GM19239 (cell line): ENCODE data around the gene CDCA4.

Experiments
- DNase-seq: peaks from one replicate; pipeline ENCODE4 v3.0.0; 2011; ENCODE audit warnings: low spot score; ENCODE audit not compliant: insufficient read length
- FAIRE-seq: peaks from 2 replicates; lab custom pipeline; 2011; peaks lifted over from hg19 to GRCh38; lab: Jason Lieb, UNC

The CDCA4 gene

DNA sequence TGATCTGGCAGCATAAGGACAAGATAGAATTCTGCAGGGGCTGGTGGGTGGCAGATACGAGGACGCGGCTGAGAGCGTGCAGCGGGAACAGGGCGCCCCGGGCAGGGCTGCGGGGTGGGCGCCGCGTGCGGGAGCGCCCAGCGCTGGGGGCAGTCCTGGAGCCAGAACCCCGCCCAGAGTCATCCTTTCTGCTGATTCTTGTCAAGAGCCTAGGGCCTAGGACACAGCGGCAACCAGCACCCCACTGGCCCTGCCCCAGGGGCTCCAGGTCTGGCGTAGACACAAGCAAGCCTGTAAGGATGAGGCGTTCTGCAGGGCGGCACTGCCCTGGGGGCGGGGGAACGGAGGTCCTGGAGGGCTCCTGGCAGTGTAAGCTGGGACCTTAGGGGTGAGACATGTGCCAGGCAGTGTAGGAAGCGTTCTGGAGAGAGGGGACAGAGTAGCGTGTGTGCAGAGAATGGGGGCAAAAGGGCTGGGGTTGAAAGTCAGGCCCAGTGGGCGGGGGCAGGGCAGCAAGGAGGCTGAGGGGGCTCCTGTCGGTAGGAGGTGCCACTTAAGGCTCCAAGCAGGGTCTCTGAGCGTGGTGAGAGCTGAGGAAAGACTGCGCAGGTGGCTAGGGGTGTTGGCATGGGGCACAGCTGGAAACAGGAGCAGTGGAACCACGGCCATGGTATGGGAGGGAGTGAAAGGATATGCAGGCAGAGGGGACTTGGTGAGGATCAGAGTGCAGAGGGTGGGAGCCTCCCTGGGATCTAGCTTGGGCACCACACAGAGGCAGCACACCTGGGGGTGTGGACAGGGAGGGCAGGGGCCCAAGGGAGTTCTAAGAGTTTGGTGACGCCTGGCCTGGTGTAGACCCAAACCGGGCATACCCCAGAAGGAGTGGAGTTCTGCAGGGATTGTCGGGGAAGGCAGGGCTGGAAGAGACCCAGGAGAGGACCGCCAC, 41.9 kb downstream of the CDCA4 start:
- DNase-seq (no peak), FAIRE-seq (no peak)

DNA sequence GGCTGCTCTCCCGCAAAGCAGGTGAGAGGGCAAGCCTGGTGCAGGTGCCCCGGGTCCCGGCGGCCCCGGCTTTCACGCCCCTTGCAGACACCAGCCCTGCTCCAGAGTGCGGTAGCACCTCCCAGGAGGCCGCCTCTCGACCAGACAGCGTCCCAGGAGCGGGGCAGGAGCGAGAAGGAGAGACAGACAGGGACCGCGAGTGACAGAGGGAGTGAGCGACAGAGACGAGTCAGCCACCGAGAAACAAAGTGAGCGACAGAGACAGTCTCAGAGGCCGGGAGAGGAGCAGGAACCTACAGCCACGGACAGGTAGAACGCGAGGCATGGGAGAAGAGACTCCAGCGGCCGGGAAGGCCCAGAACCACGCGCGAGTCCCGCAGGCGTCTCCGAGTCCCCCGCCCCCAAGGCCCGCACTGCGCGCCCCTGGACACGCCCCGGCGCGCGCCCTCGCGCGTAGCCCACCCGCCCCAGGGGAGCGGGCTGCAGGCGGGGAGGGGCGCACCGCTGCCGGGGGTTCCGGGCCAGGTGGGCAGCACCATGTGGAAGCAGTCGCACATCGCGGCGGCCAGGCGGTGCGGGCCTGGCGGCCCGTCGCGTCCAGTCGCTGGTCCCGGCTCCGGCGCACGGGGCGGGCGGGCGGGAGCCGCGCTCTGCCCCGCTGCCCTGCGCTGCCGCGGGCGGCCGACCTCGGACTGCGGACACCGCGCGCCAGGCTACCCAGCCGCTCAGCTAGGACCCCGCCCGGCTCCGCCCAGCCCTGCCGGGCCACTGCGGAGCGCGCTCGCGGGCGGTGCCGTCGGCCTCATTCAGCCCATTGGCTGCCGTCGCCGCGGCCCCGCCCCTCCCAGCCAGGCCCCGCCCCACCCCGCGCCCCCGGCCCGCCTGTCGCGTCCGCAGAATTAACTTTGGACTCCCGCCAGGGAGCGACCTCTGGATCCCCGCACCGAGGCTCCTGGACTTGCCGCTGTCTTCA, 42.9 kb downstream of the CDCA4 start, which contains the start of gene AHNAK2:
Gene AHNAK2 (minus strand): TSS at position 694 of the 973 bp plus-strand sequence. CDS start 137 bp downstream, at position 557.
- DNase-seq (no peak), FAIRE-seq (no peak)

DNA sequence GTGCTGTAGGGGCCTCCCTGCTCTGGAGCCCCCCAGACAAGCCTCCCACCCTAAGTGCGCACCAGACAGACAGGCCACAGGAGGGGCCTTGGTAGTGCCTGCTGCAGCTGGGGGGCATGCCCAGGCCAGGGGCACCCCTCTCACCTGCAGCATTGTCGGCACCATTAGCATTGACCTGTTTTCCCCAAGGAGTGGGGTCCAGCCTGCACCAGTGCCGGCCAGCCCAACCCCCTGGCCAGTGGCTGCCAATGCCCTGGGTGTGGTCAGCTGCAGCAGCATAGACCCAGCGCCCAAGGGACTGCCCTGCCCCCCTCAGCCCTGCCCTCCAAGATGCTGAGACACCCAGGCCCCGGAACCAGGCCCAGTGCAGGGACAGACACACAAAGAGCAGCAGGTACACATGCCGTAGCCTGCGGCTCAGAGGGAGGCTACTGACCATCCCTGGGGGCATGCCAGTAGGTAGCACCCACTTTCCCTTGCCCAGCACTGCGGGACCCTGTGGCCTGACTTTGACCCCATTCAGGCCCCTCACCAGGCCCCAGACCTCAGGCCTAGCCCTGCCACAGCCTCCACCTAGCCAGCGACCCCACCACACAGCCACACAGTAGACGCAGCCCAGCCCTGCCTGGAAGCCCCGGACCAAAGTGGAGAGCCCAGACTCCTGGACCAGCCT, 43.7 kb downstream of the CDCA4 start:
- DNase-seq (no peak), FAIRE-seq (no peak)

DNA sequence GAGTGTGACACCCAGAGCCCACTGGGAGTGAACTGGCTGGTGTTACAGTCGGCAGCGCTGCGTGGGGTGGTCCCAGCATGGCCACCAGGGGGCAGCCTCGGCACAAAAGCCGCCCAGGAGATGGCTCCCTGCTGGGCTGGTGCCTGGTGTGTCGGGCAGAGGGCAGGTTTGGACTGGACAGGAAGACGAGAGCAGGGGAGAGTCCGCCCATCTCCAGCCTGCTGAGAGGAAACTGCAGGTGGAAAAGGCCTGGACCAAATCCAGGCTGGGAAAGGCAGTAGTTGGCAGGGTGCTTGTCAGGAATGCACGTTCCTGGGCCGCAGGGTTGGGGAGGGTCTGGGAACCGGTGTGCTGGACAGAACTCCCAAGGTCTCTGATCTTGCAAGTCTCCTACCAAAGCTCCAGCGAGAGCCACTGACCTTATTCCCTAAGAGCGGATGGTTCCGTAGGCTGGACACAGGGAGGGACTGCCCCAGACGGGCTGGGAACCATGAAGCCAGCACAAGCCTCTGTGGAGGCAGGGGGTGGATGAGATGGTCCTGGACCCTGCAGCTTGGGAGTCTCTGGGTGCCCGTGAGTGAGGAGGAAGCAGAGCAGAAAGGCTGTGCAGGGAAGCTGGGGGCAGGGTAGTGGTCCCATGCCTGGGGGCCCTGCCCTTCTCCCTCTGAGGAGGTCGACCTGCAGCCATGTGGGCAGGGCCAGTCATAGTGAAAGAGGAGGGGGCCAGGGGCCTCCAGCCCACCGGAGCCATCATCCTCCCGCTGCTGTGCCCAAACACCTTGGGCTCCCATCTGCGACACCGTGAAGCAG, 44.5 kb downstream of the CDCA4 start:
- DNase-seq (peak; percentile 93), FAIRE-seq (peak; percentile 58)

DNA sequence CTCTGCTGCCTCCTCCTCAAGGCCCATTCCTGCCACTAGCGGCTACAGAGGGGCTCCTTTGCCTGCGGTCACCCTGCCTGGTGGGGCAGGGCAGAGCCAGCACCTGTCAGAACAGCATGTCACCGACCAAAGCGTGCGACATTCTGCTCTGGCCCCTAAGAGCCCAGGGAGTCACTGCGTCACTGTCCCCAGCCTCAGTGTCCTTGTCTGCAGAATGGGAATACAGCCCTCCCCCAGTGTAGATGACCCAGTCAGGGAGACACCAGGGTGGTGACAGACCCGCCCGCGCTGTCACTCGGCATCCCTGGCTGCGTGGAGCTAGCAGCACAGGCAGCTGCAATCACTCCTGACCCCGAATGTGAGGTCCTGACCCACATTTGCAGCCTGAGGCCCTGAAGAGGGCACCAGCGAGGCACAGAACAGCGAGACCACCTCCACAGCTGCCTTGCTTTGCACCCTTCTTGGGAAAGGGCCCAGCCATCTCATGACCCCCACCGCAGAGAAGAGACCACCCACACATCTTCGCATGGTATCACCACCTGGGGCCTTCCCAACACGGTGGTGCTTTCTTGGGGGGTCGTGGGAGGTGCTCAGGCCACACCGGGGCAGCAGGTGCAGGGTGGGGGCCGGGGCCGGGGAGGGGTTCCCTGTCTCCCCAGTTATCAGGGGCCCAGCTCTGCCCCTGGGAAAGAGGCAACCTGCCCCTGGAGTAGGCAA, 45.2 kb downstream of the CDCA4 start:
- DNase-seq (no peak), FAIRE-seq (no peak)

DNA sequence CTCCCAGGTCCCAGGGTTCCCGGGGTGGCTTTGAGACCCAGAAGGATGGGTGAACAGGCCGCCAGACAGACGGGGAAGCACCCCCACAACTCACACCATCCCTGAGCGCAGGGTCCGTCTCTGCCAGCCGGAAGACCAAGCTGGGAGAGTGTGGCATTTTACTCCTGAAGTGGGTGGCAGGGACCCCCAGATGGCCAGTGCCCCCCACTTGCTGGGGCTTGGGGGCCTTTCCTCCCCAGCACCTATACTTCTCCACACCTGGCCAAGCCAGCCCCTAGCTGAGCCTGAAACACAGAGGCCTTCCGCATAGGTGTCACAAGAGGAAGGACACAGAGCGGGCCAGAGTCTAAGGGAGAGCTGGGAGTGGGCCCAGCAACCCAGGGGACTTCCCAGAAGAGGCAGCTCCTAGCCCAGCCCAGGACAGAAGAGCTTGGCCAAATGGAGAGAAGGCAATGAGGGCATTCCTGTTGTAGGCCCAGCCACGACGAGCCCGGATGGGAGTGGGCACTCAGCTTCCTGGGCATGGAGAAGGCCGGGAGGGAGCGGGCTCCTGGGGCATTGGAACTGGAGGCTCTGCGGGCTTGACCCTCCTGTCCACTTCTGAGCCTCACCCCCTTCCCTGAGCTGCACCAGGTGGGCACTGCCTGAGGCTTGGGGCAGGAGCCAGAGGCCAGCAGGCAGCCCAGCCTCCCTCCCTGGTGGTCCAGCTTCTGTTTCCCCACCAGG, 46.1 kb downstream of the CDCA4 start:
- DNase-seq (no peak), FAIRE-seq (no peak)

DNA sequence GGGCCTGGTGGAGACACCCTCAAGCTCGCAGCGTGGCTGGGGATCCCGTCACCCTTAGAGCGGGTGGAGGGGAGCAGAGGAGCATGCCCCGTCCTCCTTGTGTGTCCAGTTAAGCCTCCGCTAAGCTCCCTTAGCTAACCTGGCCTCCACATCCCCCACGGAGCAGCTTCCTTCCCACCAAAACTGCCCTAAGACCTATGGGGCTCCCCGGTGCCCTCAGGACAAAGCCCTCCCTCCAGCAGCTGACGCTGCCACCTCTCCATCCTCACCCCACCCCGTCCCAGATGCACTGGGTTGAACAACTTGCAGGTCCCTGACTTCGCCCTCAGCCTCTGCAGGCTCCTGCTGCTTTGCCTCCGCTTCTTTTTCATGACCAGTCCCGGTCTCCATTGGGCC, 46.7 kb downstream of the CDCA4 start:
- FAIRE-seq (no peak), DNase-seq (no peak)

DNA sequence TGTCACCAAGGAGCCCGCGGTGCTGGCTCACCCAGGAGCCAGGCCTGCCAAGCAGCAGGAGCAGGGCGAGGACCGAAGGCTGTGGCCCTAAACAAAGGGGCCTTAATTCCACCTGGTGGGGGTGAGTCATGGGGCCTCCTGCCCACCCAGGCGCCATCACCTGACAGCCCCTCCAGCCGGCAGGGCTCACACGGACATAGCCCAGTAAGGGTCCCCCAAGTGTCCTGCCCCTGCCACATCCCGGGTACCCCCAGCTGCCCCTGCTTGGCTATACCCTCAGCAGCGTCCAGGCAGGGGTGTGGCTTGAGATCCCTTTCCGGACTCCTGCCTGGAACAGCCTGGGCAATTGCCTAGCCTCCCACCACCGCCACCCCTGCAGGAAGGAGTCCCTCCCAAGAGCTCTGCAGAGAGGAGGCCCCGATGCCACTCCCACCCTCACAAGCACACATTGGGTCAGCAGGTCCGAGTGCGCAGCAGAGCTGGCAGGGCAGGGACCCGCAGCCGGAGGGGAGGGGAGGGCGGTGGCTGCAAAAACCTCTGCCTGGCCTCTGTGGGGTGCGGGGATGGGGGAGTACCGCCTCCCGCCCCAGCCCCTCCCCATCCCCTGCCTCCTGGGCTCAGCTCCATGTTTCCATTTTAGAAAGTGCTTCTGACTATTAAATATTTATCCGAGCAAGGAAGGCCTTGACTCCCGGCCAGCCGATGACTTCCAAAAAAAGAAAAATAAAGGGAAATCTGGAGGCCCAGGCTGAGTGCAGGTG, 47.3 kb downstream of the CDCA4 start:
- no peak for DNase-seq
- no peak for FAIRE-seq

DNA sequence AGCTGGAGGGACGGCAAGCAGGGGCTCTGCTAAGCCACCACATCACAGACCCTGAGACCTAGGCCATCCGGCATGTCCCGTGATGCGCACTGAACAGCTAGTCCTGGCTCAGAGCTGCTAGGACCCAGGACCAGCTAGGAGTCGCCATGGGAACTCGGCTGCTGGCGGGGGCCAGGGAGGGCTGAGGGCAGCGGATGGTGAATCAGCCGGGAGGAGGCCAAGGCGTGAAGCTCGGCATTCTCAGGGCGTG, 47.8 kb downstream of the CDCA4 start:
- FAIRE-seq, result no peak
- DNase-seq, result no peak

DNA sequence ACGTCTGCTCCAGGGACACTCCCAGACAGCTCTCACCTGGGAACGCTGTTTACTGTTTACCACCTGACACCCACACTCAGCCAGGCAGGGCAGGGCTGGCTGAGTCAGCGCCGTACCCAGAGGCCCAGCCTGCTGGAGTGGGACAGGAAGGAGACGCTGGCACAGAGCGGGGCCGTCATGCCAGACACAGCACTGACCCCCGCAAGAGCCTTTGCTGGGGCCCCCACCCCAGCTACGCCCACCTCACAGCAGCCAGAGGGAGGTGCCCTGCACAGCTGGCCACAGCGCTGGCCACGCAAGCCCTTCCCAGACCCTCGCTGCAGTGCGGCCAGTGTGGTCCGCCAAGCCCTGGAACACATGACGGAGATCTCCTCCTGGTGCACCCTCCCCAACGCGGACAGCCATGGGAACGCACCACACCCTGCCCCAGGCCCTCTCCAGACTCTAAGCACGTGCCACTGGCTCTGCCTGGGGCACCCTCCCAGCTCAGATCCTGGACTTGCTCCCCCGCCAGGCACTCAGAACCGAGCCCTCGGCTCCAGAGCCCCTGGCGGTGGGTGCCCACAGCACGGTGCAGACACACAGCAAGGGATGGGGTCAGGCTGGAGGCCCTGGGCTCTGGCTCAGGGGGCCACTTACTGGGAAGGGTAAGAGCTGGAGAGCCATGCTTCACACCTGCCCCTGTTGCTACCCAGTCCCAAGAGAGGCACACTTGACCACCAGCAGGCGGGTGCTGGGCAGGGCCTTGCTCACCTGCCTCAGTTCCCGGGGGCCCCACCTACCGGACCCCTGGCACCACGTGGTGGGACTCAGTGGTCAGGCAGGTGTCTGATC, 48.4 kb downstream of the CDCA4 start:
- no peak for FAIRE-seq
- no peak for DNase-seq

DNA sequence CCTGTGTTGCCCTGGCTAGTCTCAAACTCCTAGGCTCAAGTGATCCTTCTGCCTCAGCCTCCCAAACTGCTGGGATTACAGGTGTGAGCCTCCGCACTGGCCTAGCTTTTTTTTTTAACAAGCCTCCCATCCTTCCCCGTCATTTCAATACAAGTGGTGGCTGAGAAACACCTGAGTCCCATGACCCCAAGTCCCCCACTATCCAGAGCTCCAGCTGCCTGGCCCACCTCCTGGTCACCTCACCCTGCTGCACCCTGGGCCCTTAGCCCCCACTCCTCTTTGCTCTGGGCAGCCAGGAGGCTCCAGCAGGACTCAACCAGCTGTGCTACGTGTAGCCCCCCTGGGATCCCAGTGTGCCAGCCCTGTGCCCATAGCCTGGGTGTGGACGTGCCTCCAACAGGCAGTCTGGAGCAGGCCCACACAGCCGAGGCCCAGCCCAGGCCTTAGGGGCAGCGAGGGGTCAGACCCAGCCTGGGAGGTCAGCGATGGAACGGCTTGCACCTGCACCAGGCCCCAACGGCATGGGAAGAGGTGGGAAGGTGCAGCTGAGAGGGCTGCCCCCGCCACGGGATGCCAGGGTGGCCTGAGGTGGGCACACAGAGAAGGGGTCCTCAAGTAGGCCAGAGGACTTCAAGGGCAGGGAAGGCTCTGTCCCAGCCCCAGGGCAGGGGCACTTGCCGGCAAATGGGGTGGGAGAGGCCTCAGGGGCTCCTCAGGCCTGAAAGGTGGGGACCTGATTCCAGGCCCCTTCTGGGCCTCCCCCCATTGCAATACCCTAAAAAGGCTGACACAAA, 49.2 kb downstream of the CDCA4 start:
- FAIRE-seq, result no peak

DNA sequence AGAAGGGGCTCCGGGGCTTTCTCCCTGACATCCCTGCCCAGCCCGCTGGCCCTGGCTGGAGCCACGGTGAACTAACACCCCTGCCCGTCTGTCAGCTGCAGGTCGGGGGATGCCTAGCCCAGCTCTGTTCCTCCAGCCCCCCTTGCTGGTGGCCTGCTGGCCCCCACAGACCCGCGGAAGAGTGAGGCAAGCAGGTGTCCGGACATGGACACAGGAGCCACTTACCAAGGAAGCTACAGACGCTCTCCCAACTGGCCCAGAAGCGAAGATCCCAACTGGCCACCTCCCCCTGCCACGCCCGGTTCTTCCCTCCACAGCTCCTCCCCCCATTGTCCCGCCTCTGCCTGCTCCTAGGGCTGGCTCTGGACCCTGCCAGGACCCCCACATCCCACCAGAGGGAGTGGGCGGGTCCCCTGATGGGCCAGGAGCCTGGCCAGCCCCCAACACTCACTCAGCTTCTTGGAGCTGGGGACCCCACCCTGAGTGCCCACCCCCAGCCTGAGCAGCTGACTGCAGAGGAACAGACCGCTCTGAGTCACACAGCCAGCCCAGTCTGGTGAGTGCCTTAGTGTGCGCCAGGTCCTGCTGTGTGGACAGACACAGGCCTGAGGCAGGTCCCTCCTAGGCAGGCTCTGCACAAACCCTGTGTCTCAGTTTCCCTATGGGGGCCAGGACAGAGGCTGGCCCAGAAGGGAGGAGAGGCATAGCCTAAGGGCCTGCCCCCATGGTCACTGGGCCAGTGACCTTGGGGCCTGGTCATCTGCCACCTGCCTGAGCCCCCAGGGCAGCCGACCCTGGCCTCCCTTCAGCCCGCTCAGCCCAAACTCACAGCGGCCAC, 50.4 kb downstream of the CDCA4 start:
- FAIRE-seq (no peak), DNase-seq (no peak)

More for the DNA sequence above, 49.2 kb downstream of the CDCA4 start:
- no peak for DNase-seq

DNA sequence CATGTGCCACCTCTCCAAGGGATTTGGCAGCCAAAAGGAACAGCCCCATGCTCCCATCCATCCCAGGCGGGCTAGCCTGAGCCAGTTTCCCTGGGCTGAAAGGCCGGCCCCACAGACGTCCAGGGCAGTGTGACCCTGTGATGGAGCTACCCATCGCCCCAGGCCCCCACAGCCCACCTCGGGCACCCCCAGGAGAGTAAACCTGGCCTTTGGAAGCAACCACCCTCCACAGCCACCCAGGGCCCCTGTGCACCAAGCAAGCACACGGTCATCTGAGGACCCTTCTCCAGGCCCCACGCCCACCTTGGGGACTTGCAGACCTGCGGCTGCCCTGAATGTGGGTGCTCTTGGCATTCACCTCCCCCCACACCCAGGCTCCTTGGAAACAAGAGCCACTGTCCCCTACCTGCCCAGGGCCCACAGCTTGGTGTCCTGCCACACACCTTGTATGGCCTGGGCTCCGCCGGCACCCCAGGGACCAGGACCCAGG, 51.1 kb downstream of the CDCA4 start:
- no peak for DNase-seq
- no peak for FAIRE-seq

DNA sequence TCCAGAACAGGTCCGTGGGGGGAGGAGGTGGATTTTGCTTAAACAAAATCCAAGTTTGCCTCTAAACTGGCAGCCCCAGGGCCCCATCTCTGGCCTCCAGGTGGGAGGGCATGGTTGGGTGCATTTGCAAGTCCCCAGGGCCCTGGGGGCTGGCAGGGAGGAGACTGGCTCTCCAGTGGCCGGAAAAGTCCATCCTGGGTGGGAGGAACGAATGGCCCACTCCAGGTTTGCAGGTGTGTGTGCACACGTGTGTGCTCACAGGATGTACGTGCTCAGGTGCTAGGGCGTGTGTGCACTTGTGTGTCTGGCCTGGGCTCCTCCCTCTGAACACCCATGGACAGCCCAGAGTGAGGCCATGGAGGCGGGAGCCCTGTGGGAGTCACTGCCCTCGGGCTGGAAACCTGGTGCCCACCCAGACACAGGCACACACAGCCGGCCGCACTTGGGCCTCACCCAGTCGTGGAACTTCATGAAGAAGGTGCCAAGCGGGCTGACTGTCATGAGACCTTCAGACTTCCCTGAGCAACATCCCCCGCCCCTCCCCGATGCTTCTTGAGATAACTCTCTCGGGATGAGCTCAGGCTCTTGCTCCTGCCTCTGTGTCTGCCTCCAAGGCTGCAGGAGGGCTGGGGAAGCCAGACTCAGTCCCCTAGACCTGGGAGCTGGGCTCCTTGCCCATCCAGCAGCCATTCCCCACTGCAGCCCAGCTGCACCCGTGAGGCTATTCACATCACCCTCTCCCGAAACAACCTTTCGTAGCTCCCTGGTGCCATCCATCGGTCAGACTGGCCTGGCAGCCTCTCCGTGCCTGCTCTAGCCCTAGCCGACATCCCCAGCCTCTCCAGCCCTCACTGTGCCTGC, 52.1 kb downstream of the CDCA4 start:
- FAIRE-seq, result no peak
- DNase-seq, result no peak
